ENCODE results near the gene UGT2B17. TPM values are rescaled to one million over a fixed set of nuclear protein-coding genes. Genes with fewer than 3 reads are reported as not detected.
"Not testable (repeated sequence)": the region's sequence is repeated elsewhere in the genome, so short reads cannot be mapped to it uniquely, and the experiment has no call there.

The UGT2B17 gene
- total RNA-seq, 1 donor from 2014 or later: not detected

GRCh38 chr4:68536375-68536774 lies 39.7 kb downstream of the UGT2B17 start:
- no peaks in the 10 kb centered on the region for H3K36me3 Mint-ChIP-seq (ENCODE audit: unreplicated experiment)
- no peaks in the 10 kb centered on the region for H3K9me3 Mint-ChIP-seq (ENCODE audit: unreplicated experiment)
- H3K27me3 Mint-ChIP-seq (ENCODE audit: unreplicated experiment): no peaks in the 10 kb centered on the region
- no peak overlapping the region for H3K27ac Mint-ChIP-seq (ENCODE audit: unreplicated experiment)
- no peak for TF ChIP-seq CTCF (IDR thresholded peaks at IDR 0.05)
- DNase-seq (ENCODE audit: extremely low spot score, unreplicated experiment): no peak
- no peak overlapping the region for H3K4me3 Mint-ChIP-seq (ENCODE audit: unreplicated experiment)
- no peaks in the 10 kb centered on the region for H3K4me1 Mint-ChIP-seq (ENCODE audit: unreplicated experiment)

- no peaks in the 10 kb centered on the region for H3K36me3 Mint-ChIP-seq (ENCODE audit: unreplicated experiment)
- H3K4me3 Mint-ChIP-seq (ENCODE audit: unreplicated experiment): no peak overlapping the region
- DNase-seq (ENCODE audit: extremely low spot score, unreplicated experiment): no peak
- H3K27me3 Mint-ChIP-seq (ENCODE audit: unreplicated experiment): no peaks in the 10 kb centered on the region
- H3K4me1 Mint-ChIP-seq (ENCODE audit: unreplicated experiment): no peaks in the 10 kb centered on the region
- TF ChIP-seq CTCF (IDR thresholded peaks at IDR 0.05): no peak
- no peak overlapping the region for H3K27ac Mint-ChIP-seq (ENCODE audit: unreplicated experiment)
- no peaks in the 10 kb centered on the region for H3K9me3 Mint-ChIP-seq (ENCODE audit: unreplicated experiment)
Observed at GRCh38 chr4:68535974-68536373, 40.1 kb downstream of the UGT2B17 start.

GRCh38 chr4:68522232-68522631 lies 53.9 kb downstream of the UGT2B17 start:
- H3K36me3 Mint-ChIP-seq (ENCODE audit: unreplicated experiment); H3K4me3 Mint-ChIP-seq (ENCODE audit: unreplicated experiment); H3K27ac Mint-ChIP-seq (ENCODE audit: unreplicated experiment); H3K9me3 Mint-ChIP-seq (ENCODE audit: unreplicated experiment); DNase-seq (ENCODE audit: extremely low spot score, unreplicated experiment); H3K4me1 Mint-ChIP-seq (ENCODE audit: unreplicated experiment); H3K27me3 Mint-ChIP-seq (ENCODE audit: unreplicated experiment): not testable (repeated sequence)

GRCh38 chr4:68520985-68521384 lies 55.1 kb downstream of the UGT2B17 start:
- H3K4me3 Mint-ChIP-seq (ENCODE audit: unreplicated experiment): no peak overlapping the region
- no peaks in the 10 kb centered on the region for H3K4me1 Mint-ChIP-seq (ENCODE audit: unreplicated experiment)
- H3K9me3 Mint-ChIP-seq (ENCODE audit: unreplicated experiment): no peaks in the 10 kb centered on the region
- no peaks in the 10 kb centered on the region for H3K36me3 Mint-ChIP-seq (ENCODE audit: unreplicated experiment)
- no peak for DNase-seq (ENCODE audit: extremely low spot score, unreplicated experiment)
- TF ChIP-seq CTCF (IDR thresholded peaks at IDR 0.05): no peak
- no peak overlapping the region for H3K27ac Mint-ChIP-seq (ENCODE audit: unreplicated experiment)
- no peaks in the 10 kb centered on the region for H3K27me3 Mint-ChIP-seq (ENCODE audit: unreplicated experiment)

- H3K27ac Mint-ChIP-seq (ENCODE audit: unreplicated experiment): no peak overlapping the region
- no peaks in the 10 kb centered on the region for H3K36me3 Mint-ChIP-seq (ENCODE audit: unreplicated experiment)
- no peak for DNase-seq (ENCODE audit: extremely low spot score, unreplicated experiment)
- no peak overlapping the region for H3K4me3 Mint-ChIP-seq (ENCODE audit: unreplicated experiment)
- H3K4me1 Mint-ChIP-seq (ENCODE audit: unreplicated experiment): no peaks in the 10 kb centered on the region
- H3K9me3 Mint-ChIP-seq (ENCODE audit: unreplicated experiment): no peaks in the 10 kb centered on the region
- TF ChIP-seq CTCF (IDR thresholded peaks at IDR 0.05): no peak
- H3K27me3 Mint-ChIP-seq (ENCODE audit: unreplicated experiment): no peaks in the 10 kb centered on the region
Observed at GRCh38 chr4:68518889-68519288, 57.2 kb downstream of the UGT2B17 start.

GRCh38 chr4:68505452-68505851 lies 70.7 kb downstream of the UGT2B17 start:
- DNase-seq (ENCODE audit: extremely low spot score, unreplicated experiment); H3K36me3 Mint-ChIP-seq (ENCODE audit: unreplicated experiment); H3K9me3 Mint-ChIP-seq (ENCODE audit: unreplicated experiment); H3K27ac Mint-ChIP-seq (ENCODE audit: unreplicated experiment); H3K27me3 Mint-ChIP-seq (ENCODE audit: unreplicated experiment); H3K4me3 Mint-ChIP-seq (ENCODE audit: unreplicated experiment); H3K4me1 Mint-ChIP-seq (ENCODE audit: unreplicated experiment): not testable (repeated sequence)

- not testable (repeated sequence) for H3K27ac Mint-ChIP-seq (ENCODE audit: unreplicated experiment); H3K4me3 Mint-ChIP-seq (ENCODE audit: unreplicated experiment); DNase-seq (ENCODE audit: extremely low spot score, unreplicated experiment); H3K4me1 Mint-ChIP-seq (ENCODE audit: unreplicated experiment); H3K36me3 Mint-ChIP-seq (ENCODE audit: unreplicated experiment); H3K9me3 Mint-ChIP-seq (ENCODE audit: unreplicated experiment); H3K27me3 Mint-ChIP-seq (ENCODE audit: unreplicated experiment)
Observed at GRCh38 chr4:68504836-68505235, 71.3 kb downstream of the UGT2B17 start.

- H3K27me3 Mint-ChIP-seq (ENCODE audit: unreplicated experiment); H3K9me3 Mint-ChIP-seq (ENCODE audit: unreplicated experiment); DNase-seq (ENCODE audit: extremely low spot score, unreplicated experiment); H3K27ac Mint-ChIP-seq (ENCODE audit: unreplicated experiment); H3K4me3 Mint-ChIP-seq (ENCODE audit: unreplicated experiment); H3K4me1 Mint-ChIP-seq (ENCODE audit: unreplicated experiment); H3K36me3 Mint-ChIP-seq (ENCODE audit: unreplicated experiment): not testable (repeated sequence)
Observed at GRCh38 chr4:68503462-68503861, 72.7 kb downstream of the UGT2B17 start.
